HG03025 (cell line): ENCODE results near the gene CATSPERZ.

Experiments used
- ATAC-seq: cut with Tn5 transposase; IDR thresholded peaks from one replicate; pipeline ENCODE4 v1.9.1; 2021; ENCODE audit warnings: mild to moderate bottlenecking, moderate library complexity; ENCODE audit not compliant: unreplicated experiment, low FRiP score

CATSPERZ gene

DNA sequence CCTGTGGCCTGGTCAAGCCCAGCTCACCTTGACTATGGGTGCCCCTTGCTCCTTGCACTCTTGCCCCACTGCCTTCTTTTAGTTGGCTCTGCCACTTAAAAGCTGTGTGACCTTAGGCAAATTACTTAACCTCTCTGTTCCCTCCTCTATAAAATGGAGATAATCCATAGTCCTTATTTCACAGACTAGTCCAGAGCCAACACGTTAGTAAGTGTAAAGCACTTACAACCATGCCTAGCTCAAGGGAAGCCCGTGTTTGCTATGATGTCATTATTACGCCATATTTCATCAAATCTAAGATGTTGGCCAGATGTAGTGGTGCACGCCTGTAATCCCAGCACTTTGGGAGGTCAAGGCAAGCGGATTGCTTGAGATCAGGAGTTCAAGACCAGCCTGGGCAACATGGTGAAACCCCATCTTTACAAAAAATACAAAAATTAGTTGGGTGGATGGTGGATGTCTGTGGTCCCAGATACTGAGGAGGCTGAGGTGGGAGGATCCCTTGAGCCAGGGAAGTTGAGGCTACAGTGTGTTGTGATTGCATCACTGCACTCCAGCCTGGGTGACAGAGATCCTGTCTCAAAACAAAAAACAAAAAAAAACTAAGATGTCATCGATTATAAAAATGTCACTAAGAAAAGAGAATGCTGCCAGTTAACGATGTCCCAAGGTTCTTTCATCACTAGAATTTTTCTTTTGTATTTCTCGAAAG is 37.5 kb downstream of the CATSPERZ start:
- no peak for ATAC-seq

- ATAC-seq = no peak
These were observed 38.6 kb downstream of the CATSPERZ start for GRCh38 chr11:64338716-64339115.

GRCh38 chr11:64339286-64339685 is 39.1 kb downstream of the CATSPERZ start:
- ATAC-seq = no peak

GRCh38 chr11:64339754-64340408 is 39.7 kb downstream of the CATSPERZ start, which contains the start of gene CCDC88B:
TSS of gene CCDC88B (plus strand) at chr11:64340204. CDS start at chr11:64340267, 63 bp downstream.
- peak; percentile 39 for ATAC-seq

DNA sequence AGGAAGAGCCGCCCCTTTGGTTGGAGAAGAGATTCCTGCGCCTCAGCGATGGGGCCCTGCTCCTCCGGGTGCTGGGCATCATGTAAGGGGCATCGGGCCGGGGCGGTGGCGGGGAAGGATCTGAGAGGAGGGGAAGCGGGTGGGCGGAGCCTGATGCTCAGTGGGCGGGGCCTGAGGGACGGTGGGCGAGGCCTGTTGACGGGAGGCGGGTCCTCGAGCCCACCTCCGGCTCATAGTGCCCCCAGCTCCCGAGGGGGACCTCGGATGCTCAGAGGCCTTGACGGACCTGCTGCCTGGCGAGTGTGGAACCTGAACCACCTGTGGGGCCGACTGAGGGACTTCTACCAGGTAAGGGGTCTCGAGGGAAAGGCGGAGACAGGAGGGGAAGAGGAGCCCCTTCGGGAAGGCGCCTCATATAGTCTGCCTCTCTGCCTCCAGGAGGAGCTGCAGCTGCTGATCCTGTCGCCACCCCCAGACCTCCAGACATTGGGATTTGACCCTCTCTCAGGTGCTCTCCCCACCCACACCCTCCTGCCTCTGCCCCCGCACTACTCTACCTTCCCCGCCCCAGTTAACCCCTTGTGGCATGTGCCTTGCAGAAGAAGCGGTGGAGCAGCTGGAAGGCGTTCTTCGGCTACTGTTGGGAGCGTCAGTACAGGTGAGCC is 40.6 kb downstream of the CATSPERZ start:
- ATAC-seq = no peak

DNA sequence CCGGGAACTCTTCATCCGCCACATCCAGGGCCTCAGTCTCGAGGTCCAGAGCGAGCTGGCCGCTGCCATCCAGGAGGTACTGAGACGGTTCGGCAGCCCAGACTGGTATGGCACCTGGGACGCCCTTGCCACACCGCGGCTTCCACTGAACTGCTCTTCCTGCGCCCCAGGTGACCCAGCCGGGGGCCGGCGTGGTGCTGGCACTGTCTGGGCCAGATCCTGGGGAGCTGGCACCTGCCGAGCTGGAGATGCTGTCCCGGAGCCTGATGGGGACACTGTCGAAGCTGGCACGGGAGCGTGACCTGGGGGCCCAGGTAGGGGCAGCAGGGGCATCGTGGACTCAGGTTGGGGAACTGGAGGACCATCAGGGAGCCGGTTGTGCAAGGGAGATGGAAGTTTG is 41.3 kb downstream of the CATSPERZ start:
- no peak for ATAC-seq

DNA sequence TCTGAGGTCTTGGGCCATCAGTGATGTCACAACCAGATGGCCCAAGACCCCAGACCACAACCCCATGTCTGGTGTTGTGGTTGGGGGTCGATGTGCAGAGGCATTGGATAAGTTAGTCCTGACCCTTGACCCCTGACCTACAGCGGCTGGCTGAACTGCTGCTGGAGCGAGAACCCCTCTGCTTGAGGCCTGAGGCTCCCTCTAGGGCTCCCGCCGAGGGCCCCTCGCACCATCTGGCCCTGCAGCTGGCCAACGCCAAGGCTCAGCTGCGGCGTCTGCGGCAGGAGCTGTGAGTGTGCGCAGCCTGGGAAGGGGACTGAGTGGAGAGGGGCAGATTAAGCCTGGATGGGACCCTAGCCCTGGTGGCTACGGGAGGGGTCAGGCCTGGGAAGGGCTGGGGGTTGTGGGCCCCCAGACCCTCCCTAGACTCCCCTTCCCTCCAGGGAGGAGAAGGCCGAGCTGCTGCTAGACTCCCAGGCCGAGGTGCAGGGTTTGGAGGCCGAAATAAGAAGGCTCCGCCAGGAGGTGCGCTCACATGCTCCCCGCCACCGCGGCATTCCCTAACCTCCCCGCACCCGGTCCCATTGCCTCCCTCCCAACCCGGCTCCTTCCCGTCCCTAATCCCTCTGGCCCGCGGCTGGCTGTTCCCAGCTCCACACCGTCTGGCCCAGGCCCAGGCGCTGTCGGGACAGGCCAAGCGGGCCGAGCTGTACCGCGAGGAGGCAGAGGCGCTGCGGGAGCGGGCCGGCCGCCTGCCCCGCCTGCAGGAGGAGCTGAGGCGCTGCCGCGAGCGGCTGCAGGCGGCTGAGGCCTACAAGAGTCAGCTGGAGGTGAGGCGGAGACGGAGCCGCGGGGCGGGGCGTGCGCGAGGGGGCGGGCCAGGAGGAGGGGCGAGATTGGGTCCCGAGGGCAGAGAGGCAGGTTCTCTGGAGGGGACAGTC is 42.0 kb downstream of the CATSPERZ start:
- no peak for ATAC-seq

DNA sequence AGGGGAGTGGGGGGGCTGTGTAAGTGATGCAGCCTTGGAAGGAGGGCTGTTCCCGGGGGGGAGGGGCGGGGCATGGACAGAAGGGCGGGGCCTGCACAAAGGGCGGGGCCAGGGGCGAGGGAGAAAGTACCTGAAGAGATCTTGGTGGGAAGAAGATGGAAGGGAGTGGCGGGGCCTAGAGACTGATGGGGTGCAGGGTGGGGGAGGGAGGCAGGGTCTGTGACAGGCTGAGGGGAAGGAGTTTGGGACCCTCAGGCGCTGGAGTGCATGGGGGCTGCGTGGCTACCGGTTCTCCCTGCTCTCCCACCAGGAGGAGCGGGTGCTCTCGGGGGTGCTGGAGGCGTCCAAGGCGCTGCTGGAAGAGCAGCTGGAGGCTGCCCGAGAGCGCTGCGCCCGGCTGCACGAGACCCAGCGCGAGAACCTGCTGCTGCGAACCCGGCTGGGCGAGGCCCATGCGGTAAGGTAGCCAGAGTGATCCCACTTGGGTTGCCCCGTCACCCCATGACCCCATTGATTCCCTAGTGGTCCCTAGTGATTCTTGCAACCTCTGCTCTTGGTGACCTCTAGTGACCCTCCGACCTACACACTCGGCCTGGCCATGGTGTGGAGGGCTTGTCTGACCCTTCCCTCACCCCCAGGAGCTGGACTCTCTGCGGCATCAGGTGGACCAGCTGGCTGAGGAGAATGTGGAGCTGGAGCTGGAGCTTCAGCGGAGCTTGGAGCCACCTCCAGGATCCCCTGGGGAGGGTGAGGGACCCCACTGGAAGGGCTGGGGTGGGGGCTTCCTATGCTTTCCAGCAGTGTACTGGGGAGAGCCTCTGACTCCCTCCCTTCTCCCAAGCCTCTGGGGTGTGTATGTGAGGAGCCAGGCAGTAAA is 42.9 kb downstream of the CATSPERZ start:
- ATAC-seq = no peak

DNA sequence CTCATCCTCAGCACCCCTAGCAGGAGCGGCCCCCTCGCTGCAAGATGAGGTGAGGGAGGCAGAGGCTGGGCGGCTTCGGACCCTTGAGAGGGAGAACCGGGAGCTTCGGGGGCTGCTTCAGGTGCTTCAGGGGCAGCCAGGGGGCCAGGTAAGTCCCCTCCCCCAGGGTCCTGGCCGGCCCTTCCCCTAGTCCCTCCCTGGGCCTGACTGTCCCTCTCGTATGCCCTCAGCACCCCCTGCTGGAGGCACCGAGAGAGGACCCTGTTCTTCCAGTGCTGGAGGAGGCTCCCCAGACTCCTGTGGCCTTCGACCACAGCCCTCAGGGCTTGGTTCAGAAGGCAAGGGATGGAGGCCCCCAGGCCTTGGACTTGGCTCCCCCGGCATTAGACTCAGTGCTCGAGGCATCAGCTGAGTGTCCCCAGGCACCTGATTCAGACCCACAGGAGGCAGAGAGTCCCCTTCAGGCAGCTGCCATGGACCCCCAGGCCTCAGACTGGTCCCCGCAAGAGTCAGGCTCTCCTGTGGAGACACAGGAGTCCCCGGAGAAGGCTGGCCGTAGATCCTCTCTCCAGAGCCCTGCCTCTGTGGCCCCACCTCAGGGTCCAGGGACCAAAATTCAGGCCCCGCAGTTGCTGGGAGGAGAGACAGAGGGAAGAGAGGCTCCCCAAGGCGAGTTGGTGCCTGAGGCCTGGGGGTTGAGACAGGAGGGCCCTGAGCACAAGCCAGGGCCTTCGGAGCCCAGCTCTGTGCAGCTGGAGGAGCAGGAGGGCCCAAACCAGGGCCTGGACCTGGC is 43.8 kb downstream of the CATSPERZ start:
- no peak for ATAC-seq

- no peak for ATAC-seq
These were observed 44.6 kb downstream of the CATSPERZ start for GRCh38 chr11:64344787-64345186.

DNA sequence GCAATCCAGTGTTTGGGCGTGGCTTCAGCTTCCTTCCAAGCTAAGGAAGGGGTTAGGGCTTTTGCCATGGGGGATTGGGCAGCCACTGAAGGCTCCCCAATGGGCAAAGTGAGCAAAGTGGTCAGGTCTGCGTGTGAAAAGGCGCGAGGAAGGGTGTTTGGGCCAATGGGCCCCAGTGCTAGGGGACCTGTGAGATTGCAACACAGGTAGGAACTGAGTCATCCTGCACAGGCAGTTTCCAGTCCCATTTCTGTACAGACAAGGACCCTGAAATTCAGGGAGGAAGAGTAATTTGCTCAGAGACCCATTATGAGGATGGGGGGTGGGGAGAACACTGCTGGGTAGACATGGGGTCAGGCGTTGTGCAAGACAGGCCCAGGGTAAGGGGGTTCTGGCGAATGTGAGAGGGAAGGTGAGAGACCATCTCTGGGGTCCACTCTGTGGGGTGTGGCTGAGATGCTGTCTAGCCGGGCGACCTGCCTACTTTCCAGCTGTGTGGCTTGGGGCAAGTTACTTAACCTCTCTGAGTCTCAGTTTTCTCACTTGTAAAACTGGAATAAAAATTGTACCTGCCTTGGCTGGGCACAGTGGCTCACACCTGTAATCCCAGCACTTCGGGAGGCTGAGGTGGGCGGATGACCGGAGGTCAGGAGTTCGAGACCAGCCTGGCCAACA is 47.2 kb downstream of the CATSPERZ start:
- ATAC-seq = no peak

DNA sequence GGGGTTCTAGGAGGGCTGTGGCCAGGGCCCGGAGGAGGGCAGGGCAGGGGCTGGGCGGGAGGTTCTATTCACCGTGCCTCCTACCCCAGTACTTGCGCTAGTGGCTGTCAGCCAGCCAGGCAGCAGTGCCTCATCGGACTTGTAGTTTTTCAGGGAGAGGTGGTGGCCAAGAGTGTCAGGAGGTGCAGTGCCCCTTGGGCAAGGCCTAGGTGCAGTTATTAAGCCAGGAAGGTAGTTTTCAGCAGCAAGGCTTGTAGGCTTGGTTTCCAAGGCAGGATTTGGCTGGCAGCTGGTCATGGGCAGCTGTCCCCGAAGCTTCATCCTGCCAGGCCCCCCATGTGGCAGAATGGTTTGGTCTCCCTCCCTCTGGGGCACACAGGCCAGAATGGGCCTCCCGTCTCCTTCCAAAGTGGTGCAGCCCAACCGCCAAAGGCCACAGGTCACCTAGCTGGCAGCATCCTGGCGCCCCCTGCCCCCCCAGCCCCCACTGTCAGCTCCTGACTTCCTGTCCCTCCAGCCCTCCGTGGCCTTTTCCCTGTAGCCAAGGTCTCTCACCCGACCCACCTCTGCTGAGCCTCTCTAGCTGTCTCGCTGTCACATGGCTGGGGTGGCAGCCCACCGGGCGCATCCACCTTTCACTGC is 48.3 kb downstream of the CATSPERZ start:
- no peak for ATAC-seq

GRCh38 chr11:64349025-64349387 is 48.8 kb downstream of the CATSPERZ start:
- ATAC-seq = no peak

DNA sequence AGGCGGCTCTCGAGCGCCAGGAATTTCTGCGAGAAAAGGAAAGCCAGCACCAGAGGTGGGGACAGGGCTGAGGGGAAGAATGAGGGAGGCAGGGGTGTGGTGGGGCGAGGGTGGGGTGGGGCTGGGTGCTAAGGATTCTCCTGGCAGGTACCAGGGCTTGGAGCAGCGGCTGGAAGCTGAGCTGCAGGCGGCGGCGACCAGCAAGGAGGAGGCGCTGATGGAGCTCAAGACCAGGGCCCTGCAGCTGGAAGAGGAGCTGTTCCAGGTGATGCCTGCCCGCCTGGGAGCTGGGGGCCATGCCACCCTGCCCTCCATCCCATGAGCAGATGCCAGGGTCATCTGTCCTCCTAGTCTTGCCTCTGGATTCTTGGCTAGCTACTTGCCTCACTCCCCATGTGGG is 49.2 kb downstream of the CATSPERZ start:
- no peak for ATAC-seq

GRCh38 chr11:64351136-64351631 is 51.0 kb downstream of the CATSPERZ start:
- ATAC-seq = no peak

DNA sequence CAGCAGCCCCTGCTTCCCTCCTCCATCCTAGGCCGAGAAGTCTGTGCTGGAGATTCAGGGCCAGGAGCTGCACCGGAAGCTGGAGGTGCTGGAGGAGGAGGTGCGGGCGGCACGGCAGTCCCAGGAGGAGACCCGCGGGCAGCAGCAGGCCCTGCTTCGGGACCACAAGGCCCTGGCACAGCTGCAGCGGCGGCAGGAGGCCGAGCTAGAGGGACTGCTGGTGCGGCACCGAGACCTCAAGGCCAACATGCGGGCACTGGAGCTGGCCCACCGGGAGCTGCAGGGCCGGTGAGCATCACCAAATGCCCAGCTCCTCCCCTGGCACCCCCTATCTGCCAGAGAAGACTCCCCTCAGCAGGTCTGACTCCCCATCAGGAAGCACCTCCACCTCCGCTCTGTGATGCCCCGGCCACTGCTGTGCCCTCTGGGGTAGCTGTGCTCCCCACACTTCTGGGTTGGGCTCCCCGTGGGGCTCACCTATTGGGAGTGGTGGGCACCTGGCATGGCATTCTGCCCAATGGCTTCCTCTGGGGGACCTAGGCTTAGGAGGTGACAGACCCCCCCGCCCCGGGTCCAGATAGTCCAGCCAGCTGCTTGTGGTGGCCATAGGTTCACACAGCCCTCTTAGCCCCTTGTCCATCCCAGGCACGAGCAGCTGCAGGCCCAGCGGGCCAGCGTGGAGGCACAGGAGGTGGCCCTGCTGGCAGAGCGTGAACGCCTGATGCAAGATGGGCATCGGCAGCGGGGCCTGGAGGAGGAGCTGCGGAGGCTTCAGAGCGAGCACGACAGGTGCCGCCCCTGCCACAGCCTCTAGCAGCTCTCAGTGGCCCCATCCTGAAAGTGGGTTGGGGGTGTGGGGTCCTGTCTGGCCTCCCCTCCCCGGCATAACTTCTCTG is 52.2 kb downstream of the CATSPERZ start:
- no peak for ATAC-seq
